ENCODE measurements around the gene HAPLN2. TPM values are rescaled to one million over a fixed set of nuclear protein-coding genes. Genes with fewer than 3 reads are reported as not detected.

HAPLN2 gene
- total RNA-seq, 4 donors from 2014 or later = 1.5 to 1.7 TPM; not detected in 2

DNA sequence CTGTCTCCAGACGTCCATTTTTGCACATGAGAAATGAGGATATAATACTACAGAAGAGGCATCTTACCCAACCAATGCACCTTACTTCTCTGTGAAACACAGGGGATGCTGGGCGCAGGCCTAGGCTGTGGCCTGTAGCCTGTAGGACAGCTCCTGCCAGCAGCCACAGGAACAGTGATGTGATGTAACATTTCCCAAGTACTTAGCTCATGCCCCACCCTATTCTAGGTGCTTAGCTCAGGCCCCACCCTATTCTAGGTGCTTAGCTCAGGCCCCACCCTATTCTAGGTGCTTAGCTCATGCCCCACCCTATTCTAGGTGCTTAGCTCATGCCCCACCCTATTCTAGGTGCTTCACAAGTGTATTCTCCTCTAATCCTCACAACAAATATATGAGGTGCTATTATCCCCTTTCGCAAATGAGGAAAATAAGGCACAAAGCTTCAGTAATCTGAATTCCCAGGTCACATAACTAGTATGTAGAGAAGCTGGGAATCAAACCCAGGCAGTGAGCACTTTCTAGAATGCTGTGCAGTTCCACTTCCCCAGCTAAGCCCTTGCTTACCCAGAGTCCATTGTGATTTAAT is 32.2 kb upstream of the HAPLN2 start:
- no peak for TF ChIP-seq CTCF (IDR thresholded peaks at IDR 0.05; ENCODE audit: low read depth)

- no peak for TF ChIP-seq CTCF (IDR thresholded peaks at IDR 0.05; ENCODE audit: low read depth)
Measured at GRCh38 chr1:156589546-156589945, 29.7 kb upstream of the HAPLN2 start.

- TF ChIP-seq CTCF (IDR thresholded peaks at IDR 0.05; ENCODE audit: low read depth) = no peak
Measured at GRCh38 chr1:156590326-156591180, 28.7 kb upstream of the HAPLN2 start.

- no peak for TF ChIP-seq CTCF (IDR thresholded peaks at IDR 0.05; ENCODE audit: low read depth)
Measured at GRCh38 chr1:156591181-156591431, 28.1 kb upstream of the HAPLN2 start.

- no peak for TF ChIP-seq CTCF (IDR thresholded peaks at IDR 0.05; ENCODE audit: low read depth)
Measured at GRCh38 chr1:156591432-156592157, 27.6 kb upstream of the HAPLN2 start, which contains the start of gene NAXE. Gene NAXE, plus strand, starts transcription at chr1:156591776. Its CDS starts 29 bp downstream, at chr1:156591805.

- no peak for TF ChIP-seq CTCF (IDR thresholded peaks at IDR 0.05; ENCODE audit: low read depth)
Measured at GRCh38 chr1:156592158-156592909, 26.9 kb upstream of the HAPLN2 start.

Data from subcutaneous adipose tissue (tissue), 4 donors.